Stimulated activated CD4-positive, alpha-beta T cell treated with anti-CD3 and anti-CD28 coated beads, Interleukin-2, amount 100 ng/mL, for 24 hours (primary cell): ENCODE data around the gene ARHGAP42.

Experiments used
- DNase-seq, 2 donors: peaks; one replicate each; pipeline ENCODE4 v3.0.0-alpha.2; 2020

ARHGAP42 gene

GRCh38 chr11:100927579-100927978, 240.5 kb downstream of the ARHGAP42 start:
- no peak for DNase-seq

- no peak for DNase-seq
These were observed 241.3 kb downstream of the ARHGAP42 start for GRCh38 chr11:100928426-100928825.

GRCh38 chr11:100929377-100929776, 242.3 kb downstream of the ARHGAP42 start:
- DNase-seq, result no peak

GRCh38 chr11:100930185-100930778, 243.2 kb downstream of the ARHGAP42 start:
- DNase-seq, result no peak

- DNase-seq, result no peak
These were observed 245.5 kb downstream of the ARHGAP42 start for GRCh38 chr11:100932474-100933100.

- DNase-seq, result no peak
These were observed 249.7 kb downstream of the ARHGAP42 start for GRCh38 chr11:100936781-100937180.

- DNase-seq, result no peak
These were observed 252.5 kb downstream of the ARHGAP42 start for GRCh38 chr11:100939571-100939970.

GRCh38 chr11:100940111-100940510, 253.0 kb downstream of the ARHGAP42 start:
- DNase-seq, result no peak

- DNase-seq, result no peak
These were observed 253.9 kb downstream of the ARHGAP42 start for GRCh38 chr11:100941033-100941432.

GRCh38 chr11:100942016-100942415, 254.9 kb downstream of the ARHGAP42 start:
- DNase-seq, result no peak

GRCh38 chr11:100948936-100949335, 261.8 kb downstream of the ARHGAP42 start:
- no peak for DNase-seq

GRCh38 chr11:100949443-100949842, 262.4 kb downstream of the ARHGAP42 start:
- DNase-seq, result no peak

GRCh38 chr11:100955318-100955717, 268.2 kb downstream of the ARHGAP42 start:
- no peak for DNase-seq

GRCh38 chr11:100956351-100956750, 269.3 kb downstream of the ARHGAP42 start:
- no peak for DNase-seq

GRCh38 chr11:100957499-100957898, 270.4 kb downstream of the ARHGAP42 start:
- DNase-seq, result no peak

- no peak for DNase-seq
These were observed 274.5 kb downstream of the ARHGAP42 start for GRCh38 chr11:100961633-100962032.

GRCh38 chr11:100963375-100963774, 276.3 kb downstream of the ARHGAP42 start:
- DNase-seq, result no peak

- no peak for DNase-seq
These were observed 277.3 kb downstream of the ARHGAP42 start for GRCh38 chr11:100964435-100964834.

- DNase-seq, result no peak
These were observed 278.3 kb downstream of the ARHGAP42 start for GRCh38 chr11:100965346-100965745.

- no peak for DNase-seq
These were observed 279.3 kb downstream of the ARHGAP42 start for GRCh38 chr11:100966366-100966765.

GRCh38 chr11:100969008-100969407, 281.9 kb downstream of the ARHGAP42 start:
- no peak for DNase-seq

GRCh38 chr11:100970283-100971164, 283.4 kb downstream of the ARHGAP42 start:
- DNase-seq, result no peak

GRCh38 chr11:100972046-100972445, 285.0 kb downstream of the ARHGAP42 start:
- no peak for DNase-seq

- no peak for DNase-seq
These were observed 291.4 kb downstream of the ARHGAP42 start for GRCh38 chr11:100978442-100978841.
